Measurements from ENCODE around the gene FOCAD.
"Not testable (repeated sequence)": the region's sequence is repeated elsewhere in the genome, so short reads cannot be mapped to it uniquely, and the experiment has no call there.

FOCAD gene

GRCh38 chr9:20974191-20974938, 290.3 kb downstream of the FOCAD start:
- not testable (repeated sequence) for H3K27me3 ChIP-seq (ENCODE audit: insufficient read depth, low read length); H4K20me1 ChIP-seq (ENCODE audit: insufficient read depth, low read length); H3K4me2 ChIP-seq (ENCODE audit: low read length); H3K36me3 ChIP-seq (ENCODE audit: insufficient read depth, low read length); H3K4me3 ChIP-seq (ENCODE audit: low read depth, low read length, poor library complexity, severe bottlenecking); H2AFZ ChIP-seq (ENCODE audit: low read length); H3K79me2 ChIP-seq (ENCODE audit: insufficient read depth, low read length); H3K9me2 ChIP-seq (ENCODE audit: low read depth, low read length); H3K4me1 ChIP-seq (ENCODE audit: insufficient read depth, low read length, severe bottlenecking); H3F3A ChIP-seq (ENCODE audit: insufficient read depth, low read length); H3K9ac ChIP-seq (ENCODE audit: low read length)
- Histone ChIP-seq H3K27ac (ENCODE audit: low read depth, low read length, poor library complexity, severe bottlenecking) (peak overlapping the region; percentile 79), H3K9me3 (ENCODE audit: low read length) (peaks cover 13% of the 10 kb centered on the region)

GRCh38 chr9:20978249-20978648, 294.2 kb downstream of the FOCAD start:
- peaks cover 5% of the 10 kb centered on the region for H3F3A ChIP-seq (ENCODE audit: insufficient read depth, low read length)
- no peak overlapping the region for H3K9ac ChIP-seq (ENCODE audit: low read length)

GRCh38 chr9:20980832-20981455, 296.9 kb downstream of the FOCAD start:
- H3K9me2 ChIP-seq (ENCODE audit: low read depth, low read length), result no peaks in the 10 kb centered on the region
- 0 out of 2 replicates have a peak, but pooled peaks cover 4% of the 10 kb centered on the region for H3K36me3 ChIP-seq (ENCODE audit: insufficient read depth, low read length)
- 0 out of 2 replicates have a peak overlapping the region, but pooled peaks have one; percentile 20 for H2AFZ ChIP-seq (ENCODE audit: low read length)
- H3K9ac ChIP-seq (ENCODE audit: low read length), result peak overlapping the region; percentile 62
- H4K20me1 ChIP-seq (ENCODE audit: insufficient read depth, low read length), result no peaks in the 10 kb centered on the region
- H3K27ac ChIP-seq (ENCODE audit: low read depth, low read length, poor library complexity, severe bottlenecking), result peak overlapping the region; percentile 95
- peak overlapping the region; percentile 40 for H3K4me3 ChIP-seq (ENCODE audit: low read depth, low read length, poor library complexity, severe bottlenecking)
- H3K9me3 ChIP-seq (ENCODE audit: low read length), result peaks cover 7% of the 10 kb centered on the region; the same call in 1 of the 2 replicates
- H3K79me2 ChIP-seq (ENCODE audit: insufficient read depth, low read length), result no peaks in the 10 kb centered on the region
- peaks cover 65% of the 10 kb centered on the region for H3K4me1 ChIP-seq (ENCODE audit: insufficient read depth, low read length, severe bottlenecking)
- no peaks in the 10 kb centered on the region for H3K27me3 ChIP-seq (ENCODE audit: insufficient read depth, low read length)
- H3F3A ChIP-seq (ENCODE audit: insufficient read depth, low read length), result no peaks in the 10 kb centered on the region; the same call in 1 of the 2 replicates
- no peak for TF ChIP-seq CTCF (IDR thresholded peaks at IDR 0.05; ENCODE audit: low read length)
- TF ChIP-seq EZH2 (IDR thresholded peaks at IDR 0.05; ENCODE audit: borderline replicate concordance, low read length), result no peak
- H3K4me2 ChIP-seq (ENCODE audit: low read length), result peak overlapping the region; percentile 53

More at GRCh38 chr9:20978249-20978648, 294.2 kb downstream of the FOCAD start:
- Histone ChIP-seq H3K4me2 (ENCODE audit: low read length) (no peak overlapping the region), H2AFZ (ENCODE audit: low read length) (no peak overlapping the region), H3K9me2 (ENCODE audit: low read depth, low read length) (no peaks in the 10 kb centered on the region), H3K4me3 (ENCODE audit: low read depth, low read length, poor library complexity, severe bottlenecking) (no peak overlapping the region), H4K20me1 (ENCODE audit: insufficient read depth, low read length) (no peaks in the 10 kb centered on the region), H3K4me1 (ENCODE audit: insufficient read depth, low read length, severe bottlenecking) (peaks cover 38% of the 10 kb centered on the region), H3K27me3 (ENCODE audit: insufficient read depth, low read length) (no peaks in the 10 kb centered on the region), H3K27ac (ENCODE audit: low read depth, low read length, poor library complexity, severe bottlenecking) (peak overlapping the region; percentile 11), H3K36me3 (ENCODE audit: insufficient read depth, low read length) (0 out of 2 replicates have a peak, but pooled peaks cover 4% of the 10 kb centered on the region), H3K9me3 (ENCODE audit: low read length) (peaks cover 7% of the 10 kb centered on the region; the same call in 1 of the 2 replicates), H3K79me2 (ENCODE audit: insufficient read depth, low read length) (no peaks in the 10 kb centered on the region)
- TF ChIP-seq CTCF (IDR thresholded peaks at IDR 0.05; ENCODE audit: low read length), result no peak
